Measurements from ENCODE around the gene AIFM1. TPM values are rescaled to one million over a fixed set of nuclear protein-coding genes. Genes with fewer than 3 reads are reported as not detected.

The AIFM1 gene
- total and polyA plus RNA-seq, 3 experiments from 2014 or later, result 34.8 to 58.2 (median 57.7) TPM

GRCh38 chrX:130190801-130191200, 25.2 kb upstream of the AIFM1 start:
- Mint-ChIP-seq H3K4me3 (no peak overlapping the region), H3K27me3 (peaks cover 0 to 5% of the 10 kb centered on the region in 2 donors), H3K36me3 (no peaks in the 10 kb centered on the region), H3K4me1 (peaks cover 4 to 6% (median 4%) of the 10 kb centered on the region in 3 donors), H3K9me3 (no peaks in the 10 kb centered on the region), H3K27ac (no peak overlapping the region)
- DNase-seq, result no peak
- H3K27ac ChIP-seq (ENCODE audit: low read depth, low read length), result no peak overlapping the region
- no peaks in the 10 kb centered on the region for H3K9me3 ChIP-seq (ENCODE audit: low read length)
- ChIA-PET POLR2A (no interaction called here), CTCF (interaction anchor here (1.1 to 8.5 kb wide), 6 partner anchors 17 to 163 kb away, joined by 3 to 63 read pairs (median 5); no protein-coding TSS in a partner anchor)
- H3K4me1 ChIP-seq (ENCODE audit: insufficient read depth, low read length), result no peaks in the 10 kb centered on the region
- H3K27me3 ChIP-seq (ENCODE audit: insufficient read depth, low read length, poor library complexity, severe bottlenecking), result no peaks in the 10 kb centered on the region
- H3K36me3 ChIP-seq (ENCODE audit: insufficient read depth, low read length), result no peaks in the 10 kb centered on the region
- no peak overlapping the region for H3K4me3 ChIP-seq (ENCODE audit: low read length)

GRCh38 chrX:130186651-130187050, 21.0 kb upstream of the AIFM1 start:
- Mint-ChIP-seq H3K4me1 (peaks cover 11 to 17% (median 12%) of the 10 kb centered on the region in 3 donors), H3K36me3 (peaks cover 0 to 5% (median 0%) of the 10 kb centered on the region in 3 donors), H3K27me3 (peaks cover 0 to 5% of the 10 kb centered on the region in 2 donors), H3K27ac (peak overlapping the region in 1 of 8 donors; percentile 86), H3K9me3 (no peaks in the 10 kb centered on the region), H3K4me3 (no peak overlapping the region)
- Histone ChIP-seq H3K36me3 (ENCODE audit: insufficient read depth, low read length) (no peaks in the 10 kb centered on the region), H3K4me1 (ENCODE audit: insufficient read depth, low read length) (peaks cover 8% of the 10 kb centered on the region), H3K27me3 (ENCODE audit: insufficient read depth, low read length, poor library complexity, severe bottlenecking) (no peaks in the 10 kb centered on the region), H3K27ac (ENCODE audit: low read depth, low read length) (no peak overlapping the region), H3K9me3 (ENCODE audit: low read length) (no peaks in the 10 kb centered on the region), H3K4me3 (ENCODE audit: low read length) (no peak overlapping the region)
- POLR2A ChIA-PET, result no interaction called here
- CTCF ChIA-PET, result interaction anchor here (1.0 kb wide), 1 partner anchor 107 kb away, joined by 5 read pairs; no protein-coding TSS in a partner anchor
- no peak for DNase-seq

- Histone ChIP-seq H3K27ac (ENCODE audit: low read depth, low read length) (no peak overlapping the region), H3K36me3 (ENCODE audit: insufficient read depth, low read length) (no peaks in the 10 kb centered on the region), H3K4me3 (ENCODE audit: low read length) (no peak overlapping the region), H3K27me3 (ENCODE audit: insufficient read depth, low read length, poor library complexity, severe bottlenecking) (no peaks in the 10 kb centered on the region), H3K4me1 (ENCODE audit: insufficient read depth, low read length) (peaks cover 8% of the 10 kb centered on the region), H3K9me3 (ENCODE audit: low read length) (no peaks in the 10 kb centered on the region)
- H3K4me3 Mint-ChIP-seq, result peak overlapping the region in 1 of 7 donors; percentile 45
- no peaks in the 10 kb centered on the region for H3K9me3 Mint-ChIP-seq
- CTCF ChIA-PET, result no interaction called here
- peak overlapping the region in 1 of 8 donors; percentile 38 for H3K27ac Mint-ChIP-seq
- H3K4me1 Mint-ChIP-seq, result peaks cover 13 to 19% (median 14%) of the 10 kb centered on the region in 3 donors
- POLR2A ChIA-PET, result no interaction called here
- peaks cover 0 to 5% (median under 1%) of the 10 kb centered on the region in 3 donors for H3K36me3 Mint-ChIP-seq
- H3K27me3 Mint-ChIP-seq, result peaks cover 0 to 5% of the 10 kb centered on the region in 2 donors
- no peak for DNase-seq
These were observed 19.2 kb upstream of the AIFM1 start for GRCh38 chrX:130184857-130185256.

- Mint-ChIP-seq H3K9me3 (no peaks in the 10 kb centered on the region), H3K27me3 (peaks cover 0 to 5% of the 10 kb centered on the region in 2 donors), H3K36me3 (peaks cover 0 to 10% (median 1%) of the 10 kb centered on the region in 3 donors), H3K27ac (peak overlapping the region in 7 of 8 donors; percentile 21 to 90 (median 63)), H3K4me3 (peak overlapping the region in 6 of 7 donors; percentile 29 to 45 (median 38)), H3K4me1 (peaks cover 17 to 26% (median 20%) of the 10 kb centered on the region in 3 donors)
- no peak for DNase-seq
- no peaks in the 10 kb centered on the region for H3K9me3 ChIP-seq (ENCODE audit: low read length)
- H3K27me3 ChIP-seq (ENCODE audit: insufficient read depth, low read length, poor library complexity, severe bottlenecking), result no peaks in the 10 kb centered on the region
- ChIA-PET POLR2A (no interaction called here), CTCF (no interaction called here)
- H3K27ac ChIP-seq (ENCODE audit: low read depth, low read length), result no peak overlapping the region
- H3K4me3 ChIP-seq (ENCODE audit: low read length), result no peak overlapping the region
- H3K4me1 ChIP-seq (ENCODE audit: insufficient read depth, low read length), result peaks cover 8% of the 10 kb centered on the region
- no peaks in the 10 kb centered on the region for H3K36me3 ChIP-seq (ENCODE audit: insufficient read depth, low read length)
These were observed 18.5 kb upstream of the AIFM1 start for GRCh38 chrX:130184168-130184567.

GRCh38 chrX:130179579-130180215, 14.1 kb upstream of the AIFM1 start:
- Mint-ChIP-seq H3K9me3 (no peaks in the 10 kb centered on the region), H3K4me1 (peaks cover 35 to 55% (median 51%) of the 10 kb centered on the region in 3 donors), H3K36me3 (peaks cover 6 to 19% (median 7%) of the 10 kb centered on the region in 3 donors), H3K27ac (peak overlapping the region in 5 of 8 donors; percentile 1 to 85 (median 18)), H3K4me3 (peak overlapping the region in 1 of 7 donors; percentile 1), H3K27me3 (peaks cover 0 to 9% of the 10 kb centered on the region in 2 donors)
- CTCF ChIA-PET, result interaction anchor here (1.2 kb wide), 1 partner anchor 119 kb away, joined by 3 read pairs; no protein-coding TSS in a partner anchor
- DNase-seq, result peak in 1 of 5 donors; percentile 58
- Histone ChIP-seq H3K9me3 (ENCODE audit: low read length) (no peaks in the 10 kb centered on the region), H3K27me3 (ENCODE audit: insufficient read depth, low read length, poor library complexity, severe bottlenecking) (no peaks in the 10 kb centered on the region), H3K36me3 (ENCODE audit: insufficient read depth, low read length) (no peaks in the 10 kb centered on the region), H3K4me3 (ENCODE audit: low read length) (no peak overlapping the region), H3K27ac (ENCODE audit: low read depth, low read length) (no peak overlapping the region), H3K4me1 (ENCODE audit: insufficient read depth, low read length) (peaks cover 30% of the 10 kb centered on the region)
- POLR2A ChIA-PET, result no interaction called here

GRCh38 chrX:130179170-130179569, 13.5 kb upstream of the AIFM1 start:
- Mint-ChIP-seq H3K4me3 (no peak overlapping the region), H3K9me3 (no peaks in the 10 kb centered on the region), H3K36me3 (peaks cover 6 to 17% (median 7%) of the 10 kb centered on the region in 3 donors), H3K27ac (peak overlapping the region in 2 of 8 donors; percentile 18 to 85), H3K27me3 (peaks cover 0 to 9% of the 10 kb centered on the region in 2 donors), H3K4me1 (peaks cover 37 to 55% (median 52%) of the 10 kb centered on the region in 3 donors)
- peaks cover 32% of the 10 kb centered on the region for H3K4me1 ChIP-seq (ENCODE audit: insufficient read depth, low read length)
- no peak overlapping the region for H3K4me3 ChIP-seq (ENCODE audit: low read length)
- no peaks in the 10 kb centered on the region for H3K9me3 ChIP-seq (ENCODE audit: low read length)
- CTCF ChIA-PET, result interaction anchor here (1.2 kb wide), 1 partner anchor 119 kb away, joined by 3 read pairs; no protein-coding TSS in a partner anchor
- POLR2A ChIA-PET, result no interaction called here
- DNase-seq, result no peak
- H3K36me3 ChIP-seq (ENCODE audit: insufficient read depth, low read length), result no peaks in the 10 kb centered on the region
- H3K27ac ChIP-seq (ENCODE audit: low read depth, low read length), result no peak overlapping the region
- no peaks in the 10 kb centered on the region for H3K27me3 ChIP-seq (ENCODE audit: insufficient read depth, low read length, poor library complexity, severe bottlenecking)

DNA sequence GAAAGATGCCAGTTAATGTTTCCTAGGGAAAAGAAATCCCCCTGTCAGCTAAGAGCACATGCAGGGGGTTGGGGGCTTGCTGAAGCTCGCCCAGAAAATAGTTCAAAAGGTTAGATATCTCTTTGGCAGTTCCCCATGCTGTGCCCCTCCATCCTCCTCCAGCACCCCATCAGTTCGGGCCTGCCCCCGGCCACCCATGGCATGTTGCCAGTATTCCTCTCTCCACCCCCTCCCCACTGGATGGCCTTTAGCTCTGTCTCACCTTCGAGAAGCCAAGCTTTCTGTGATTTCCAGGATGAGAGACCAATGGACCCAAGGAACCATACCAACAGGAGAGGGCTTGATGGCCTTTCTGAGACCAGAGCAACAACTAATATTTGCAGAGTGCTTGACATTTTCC, 11.3 kb upstream of the AIFM1 start:
- CTCF ChIA-PET, result interaction anchor here (0.9 to 1.8 kb wide), 3 partner anchors 15 to 149 kb away, joined by 3 to 5 read pairs (median 3); no protein-coding TSS in a partner anchor
- H3K27ac ChIP-seq (ENCODE audit: low read depth, low read length), result no peak overlapping the region
- H3K4me1 Mint-ChIP-seq, result peaks cover 39 to 60% (median 51%) of the 10 kb centered on the region in 3 donors
- H3K27ac Mint-ChIP-seq, result peak overlapping the region in 3 of 8 donors; percentile 17 to 69 (median 30)
- peaks cover 34% of the 10 kb centered on the region for H3K4me1 ChIP-seq (ENCODE audit: insufficient read depth, low read length)
- H3K9me3 Mint-ChIP-seq, result no peaks in the 10 kb centered on the region
- no peaks in the 10 kb centered on the region for H3K27me3 ChIP-seq (ENCODE audit: insufficient read depth, low read length, poor library complexity, severe bottlenecking)
- no peak overlapping the region for H3K4me3 ChIP-seq (ENCODE audit: low read length)
- POLR2A ChIA-PET, result no interaction called here
- peaks cover 0 to 9% of the 10 kb centered on the region in 2 donors for H3K27me3 Mint-ChIP-seq
- no peaks in the 10 kb centered on the region for H3K9me3 ChIP-seq (ENCODE audit: low read length)
- no peaks in the 10 kb centered on the region for H3K36me3 ChIP-seq (ENCODE audit: insufficient read depth, low read length)
- H3K4me3 Mint-ChIP-seq, result peak overlapping the region in 1 of 7 donors; percentile 83
- peaks cover 6 to 21% (median 7%) of the 10 kb centered on the region in 3 donors for H3K36me3 Mint-ChIP-seq
- no peak for DNase-seq

DNA sequence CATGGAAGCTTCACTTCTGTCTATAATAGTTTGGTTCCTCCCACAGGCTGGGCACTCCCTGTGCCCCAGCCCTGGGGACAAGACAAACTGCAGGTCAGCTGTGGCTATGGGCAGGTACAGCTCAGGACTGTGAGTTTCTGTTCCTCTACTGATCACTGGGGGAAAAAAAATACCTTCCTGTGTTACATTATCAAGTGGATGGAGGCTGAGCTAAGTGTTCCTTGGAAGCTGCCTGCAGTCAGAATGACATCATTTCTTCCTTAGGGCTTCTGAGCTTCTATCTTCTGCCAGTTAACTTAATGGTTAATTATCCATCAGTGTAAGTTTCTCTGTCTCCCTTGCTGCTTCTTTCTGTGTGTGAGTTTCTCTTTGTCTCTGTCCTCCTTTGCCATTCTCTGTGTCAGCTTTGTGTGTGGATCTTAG, 10.7 kb upstream of the AIFM1 start:
- POLR2A ChIA-PET, result no interaction called here
- Histone ChIP-seq H3K4me1 (ENCODE audit: insufficient read depth, low read length) (peaks cover 34% of the 10 kb centered on the region), H3K4me3 (ENCODE audit: low read length) (no peak overlapping the region), H3K27ac (ENCODE audit: low read depth, low read length) (no peak overlapping the region), H3K9me3 (ENCODE audit: low read length) (no peaks in the 10 kb centered on the region), H3K36me3 (ENCODE audit: insufficient read depth, low read length) (no peaks in the 10 kb centered on the region), H3K27me3 (ENCODE audit: insufficient read depth, low read length, poor library complexity, severe bottlenecking) (no peaks in the 10 kb centered on the region)
- CTCF ChIA-PET, result interaction anchor here (0.9 to 1.8 kb wide), 3 partner anchors 16 to 148 kb away, joined by 3 to 5 read pairs (median 3); no protein-coding TSS in a partner anchor
- peak overlapping the region in 4 of 8 donors; percentile 8 to 69 (median 16) for H3K27ac Mint-ChIP-seq
- H3K36me3 Mint-ChIP-seq, result peaks cover 6 to 21% (median 7%) of the 10 kb centered on the region in 3 donors
- no peaks in the 10 kb centered on the region for H3K9me3 Mint-ChIP-seq
- peaks cover 39 to 60% (median 51%) of the 10 kb centered on the region in 3 donors for H3K4me1 Mint-ChIP-seq
- H3K4me3 Mint-ChIP-seq, result peak overlapping the region in 3 of 7 donors; percentile 1 to 83 (median 59)
- H3K27me3 Mint-ChIP-seq, result peaks cover 0 to 9% of the 10 kb centered on the region in 2 donors
- DNase-seq, result no peak
